ENCODE data around the gene GSG1L. TPM values are rescaled to one million over a fixed set of nuclear protein-coding genes. Genes with fewer than 3 reads are reported as not detected.

Gene GSG1L
- total and polyA plus RNA-seq, 9 of the 15 experiments (the other 6 are each of a cell fraction or from before 2014, with no cell fraction given) = not detected

DNA sequence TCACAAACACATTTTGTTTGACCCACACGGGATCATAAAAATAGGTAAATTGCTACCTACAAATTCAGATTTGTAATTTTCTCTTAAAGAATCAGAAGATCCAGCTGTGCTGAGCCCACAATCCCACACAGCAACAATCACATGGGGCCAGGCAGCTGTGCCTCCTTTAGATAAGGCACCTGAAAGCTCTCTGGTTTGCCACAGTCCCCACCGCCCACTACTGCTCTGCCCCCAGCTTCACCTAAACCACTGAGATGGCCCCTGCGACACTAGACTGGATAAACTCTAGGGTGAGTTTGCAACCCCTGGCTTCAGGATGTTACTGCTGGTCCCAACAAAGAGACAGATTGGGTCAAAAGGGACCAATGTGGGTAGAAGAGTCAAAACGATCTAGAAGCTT, 96.8 kb downstream of the GSG1L start (continued):
- no peak for TF ChIP-seq ZBTB49 (CRISPR knock-in tag; IDR thresholded peaks at IDR 0.05; ENCODE audit: borderline replicate concordance)
- no peak for TF ChIP-seq HDAC6 (IDR thresholded peaks at IDR 0.05; ENCODE audit: low read depth, low read length)
- TF ChIP-seq EP300 (IDR thresholded peaks at IDR 0.05; ENCODE audit: low read length) = no peak
- TF ChIP-seq GTF2F1 (IDR thresholded peaks at IDR 0.05; ENCODE audit: low read depth, low read length) = no peak
- TF ChIP-seq ZNF212 (CRISPR knock-in tag; IDR thresholded peaks at IDR 0.05) = no peak
- TF ChIP-seq PRDM10 (IDR thresholded peaks at IDR 0.05; ENCODE audit: partially characterized antibody) = no peak
- TF ChIP-seq TEAD4 (IDR thresholded peaks at IDR 0.05; ENCODE audit: low read length) = peak; percentile 84
- TF ChIP-seq TEAD4 (CRISPR knock-in tag; IDR thresholded peaks at IDR 0.05; ENCODE audit: borderline replicate concordance) = no peak
- no peak for TF ChIP-seq STAT5B (CRISPR knock-in tag; IDR thresholded peaks at IDR 0.05)
- peak; percentile 87 for TF ChIP-seq CBFA2T3 (IDR thresholded peaks at IDR 0.05)
- 0 out of 4 replicates have a peak, but pooled peaks of 1 of the 2 experiments have one; percentile 39 for TF ChIP-seq KDM1A (IDR thresholded peaks at IDR 0.05)
- TF ChIP-seq TRIM24 (IDR thresholded peaks at IDR 0.05) = no peak
- TF ChIP-seq, protein P1, sequence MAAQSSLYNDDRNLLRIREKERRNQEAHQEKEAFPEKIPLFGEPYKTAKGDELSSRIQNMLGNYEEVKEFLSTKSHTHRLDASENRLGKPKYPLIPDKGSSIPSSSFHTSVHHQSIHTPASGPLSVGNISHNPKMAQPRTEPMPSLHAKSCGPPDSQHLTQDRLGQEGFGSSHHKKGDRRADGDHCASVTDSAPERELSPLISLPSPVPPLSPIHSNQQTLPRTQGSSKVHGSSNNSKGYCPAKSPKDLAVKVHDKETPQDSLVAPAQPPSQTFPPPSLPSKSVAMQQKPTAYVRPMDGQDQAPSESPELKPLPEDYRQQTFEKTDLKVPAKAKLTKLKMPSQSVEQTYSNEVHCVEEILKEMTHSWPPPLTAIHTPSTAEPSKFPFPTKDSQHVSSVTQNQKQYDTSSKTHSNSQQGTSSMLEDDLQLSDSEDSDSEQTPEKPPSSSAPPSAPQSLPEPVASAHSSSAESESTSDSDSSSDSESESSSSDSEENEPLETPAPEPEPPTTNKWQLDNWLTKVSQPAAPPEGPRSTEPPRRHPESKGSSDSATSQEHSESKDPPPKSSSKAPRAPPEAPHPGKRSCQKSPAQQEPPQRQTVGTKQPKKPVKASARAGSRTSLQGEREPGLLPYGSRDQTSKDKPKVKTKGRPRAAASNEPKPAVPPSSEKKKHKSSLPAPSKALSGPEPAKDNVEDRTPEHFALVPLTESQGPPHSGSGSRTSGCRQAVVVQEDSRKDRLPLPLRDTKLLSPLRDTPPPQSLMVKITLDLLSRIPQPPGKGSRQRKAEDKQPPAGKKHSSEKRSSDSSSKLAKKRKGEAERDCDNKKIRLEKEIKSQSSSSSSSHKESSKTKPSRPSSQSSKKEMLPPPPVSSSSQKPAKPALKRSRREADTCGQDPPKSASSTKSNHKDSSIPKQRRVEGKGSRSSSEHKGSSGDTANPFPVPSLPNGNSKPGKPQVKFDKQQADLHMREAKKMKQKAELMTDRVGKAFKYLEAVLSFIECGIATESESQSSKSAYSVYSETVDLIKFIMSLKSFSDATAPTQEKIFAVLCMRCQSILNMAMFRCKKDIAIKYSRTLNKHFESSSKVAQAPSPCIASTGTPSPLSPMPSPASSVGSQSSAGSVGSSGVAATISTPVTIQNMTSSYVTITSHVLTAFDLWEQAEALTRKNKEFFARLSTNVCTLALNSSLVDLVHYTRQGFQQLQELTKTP (IDR thresholded peaks at IDR 0.05; ENCODE audit: low read depth in 1 of 2, partially characterized antibody in 2 of 2) = no peak
- no peak for TF ChIP-seq ZFP1 (CRISPR knock-in tag; IDR thresholded peaks at IDR 0.05)
- no peak for TF ChIP-seq TFAM (CRISPR knock-in tag; conservative IDR thresholded peaks at IDR 0.05)
- no peak for TF ChIP-seq SMARCA4 (IDR thresholded peaks at IDR 0.05)
- peak; percentile 39 for TF ChIP-seq ZFP36 (IDR thresholded peaks at IDR 0.05; ENCODE audit: low read depth, low read length, partially characterized antibody)
- no peak for TF ChIP-seq ZZZ3 (IDR thresholded peaks at IDR 0.05)
- TF ChIP-seq, protein P2, sequence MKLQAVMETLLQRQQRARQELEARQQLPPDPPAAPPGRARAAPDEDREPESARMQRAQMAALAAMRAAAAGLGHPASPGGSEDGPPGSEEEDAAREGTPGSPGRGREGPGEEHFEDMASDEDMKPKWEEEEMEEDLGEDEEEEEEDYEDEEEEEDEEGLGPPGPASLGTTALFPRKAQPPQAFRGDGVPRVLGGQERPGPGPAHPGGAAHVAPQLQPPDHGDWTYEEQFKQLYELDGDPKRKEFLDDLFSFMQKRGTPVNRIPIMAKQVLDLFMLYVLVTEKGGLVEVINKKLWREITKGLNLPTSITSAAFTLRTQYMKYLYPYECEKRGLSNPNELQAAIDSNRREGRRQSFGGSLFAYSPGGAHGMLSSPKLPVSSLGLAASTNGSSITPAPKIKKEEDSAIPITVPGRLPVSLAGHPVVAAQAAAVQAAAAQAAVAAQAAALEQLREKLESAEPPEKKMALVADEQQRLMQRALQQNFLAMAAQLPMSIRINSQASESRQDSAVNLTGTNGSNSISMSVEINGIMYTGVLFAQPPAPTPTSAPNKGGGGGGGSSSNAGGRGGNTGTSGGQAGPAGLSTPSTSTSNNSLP (IDR thresholded peaks at IDR 0.05; ENCODE audit: borderline replicate concordance, low read depth, low read length) = no peak

Measured in K562 (cell line).